ENCODE data around the gene KDM6A.

DNA sequence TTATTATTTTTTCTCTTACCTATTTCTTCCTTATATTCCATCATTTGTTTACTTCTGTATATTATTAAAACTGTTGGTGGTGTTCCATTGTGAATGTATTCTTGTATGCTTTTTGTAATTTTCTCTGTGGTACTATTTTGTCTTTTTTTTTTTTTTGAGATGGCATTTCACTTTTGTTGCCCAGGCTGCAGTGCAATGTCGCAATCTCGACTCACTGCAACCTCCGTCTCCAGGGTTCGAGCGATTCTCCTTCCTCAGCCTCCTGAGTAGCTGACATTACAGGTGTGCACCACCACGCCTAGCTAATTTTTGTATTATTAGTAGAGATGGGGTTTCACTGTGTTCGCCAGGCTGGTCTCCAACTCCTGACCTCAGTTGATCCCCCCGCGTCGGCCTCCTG is 8.6 kb downstream of the KDM6A start:
- TF ChIP-seq ETV6 (CRISPR knock-in tag; IDR thresholded peaks at IDR 0.05) = no peak
- TF ChIP-seq JUN (CRISPR knock-in tag; IDR thresholded peaks at IDR 0.05) = no peak
- TF ChIP-seq, protein P1, sequence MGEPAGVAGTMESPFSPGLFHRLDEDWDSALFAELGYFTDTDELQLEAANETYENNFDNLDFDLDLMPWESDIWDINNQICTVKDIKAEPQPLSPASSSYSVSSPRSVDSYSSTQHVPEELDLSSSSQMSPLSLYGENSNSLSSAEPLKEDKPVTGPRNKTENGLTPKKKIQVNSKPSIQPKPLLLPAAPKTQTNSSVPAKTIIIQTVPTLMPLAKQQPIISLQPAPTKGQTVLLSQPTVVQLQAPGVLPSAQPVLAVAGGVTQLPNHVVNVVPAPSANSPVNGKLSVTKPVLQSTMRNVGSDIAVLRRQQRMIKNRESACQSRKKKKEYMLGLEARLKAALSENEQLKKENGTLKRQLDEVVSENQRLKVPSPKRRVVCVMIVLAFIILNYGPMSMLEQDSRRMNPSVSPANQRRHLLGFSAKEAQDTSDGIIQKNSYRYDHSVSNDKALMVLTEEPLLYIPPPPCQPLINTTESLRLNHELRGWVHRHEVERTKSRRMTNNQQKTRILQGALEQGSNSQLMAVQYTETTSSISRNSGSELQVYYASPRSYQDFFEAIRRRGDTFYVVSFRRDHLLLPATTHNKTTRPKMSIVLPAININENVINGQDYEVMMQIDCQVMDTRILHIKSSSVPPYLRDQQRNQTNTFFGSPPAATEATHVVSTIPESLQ (CRISPR knock-in tag; IDR thresholded peaks at IDR 0.05) = no peak
- no peak for TF ChIP-seq EMX1 (CRISPR knock-in tag; IDR thresholded peaks at IDR 0.05)
- TF ChIP-seq, protein P2, sequence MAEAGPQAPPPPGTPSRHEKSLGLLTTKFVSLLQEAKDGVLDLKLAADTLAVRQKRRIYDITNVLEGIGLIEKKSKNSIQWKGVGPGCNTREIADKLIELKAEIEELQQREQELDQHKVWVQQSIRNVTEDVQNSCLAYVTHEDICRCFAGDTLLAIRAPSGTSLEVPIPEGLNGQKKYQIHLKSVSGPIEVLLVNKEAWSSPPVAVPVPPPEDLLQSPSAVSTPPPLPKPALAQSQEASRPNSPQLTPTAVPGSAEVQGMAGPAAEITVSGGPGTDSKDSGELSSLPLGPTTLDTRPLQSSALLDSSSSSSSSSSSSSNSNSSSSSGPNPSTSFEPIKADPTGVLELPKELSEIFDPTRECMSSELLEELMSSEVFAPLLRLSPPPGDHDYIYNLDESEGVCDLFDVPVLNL (CRISPR knock-in tag; IDR thresholded peaks at IDR 0.05; ENCODE audit: borderline replicate concordance, low read depth) = no peak
- TF ChIP-seq, protein P3, sequence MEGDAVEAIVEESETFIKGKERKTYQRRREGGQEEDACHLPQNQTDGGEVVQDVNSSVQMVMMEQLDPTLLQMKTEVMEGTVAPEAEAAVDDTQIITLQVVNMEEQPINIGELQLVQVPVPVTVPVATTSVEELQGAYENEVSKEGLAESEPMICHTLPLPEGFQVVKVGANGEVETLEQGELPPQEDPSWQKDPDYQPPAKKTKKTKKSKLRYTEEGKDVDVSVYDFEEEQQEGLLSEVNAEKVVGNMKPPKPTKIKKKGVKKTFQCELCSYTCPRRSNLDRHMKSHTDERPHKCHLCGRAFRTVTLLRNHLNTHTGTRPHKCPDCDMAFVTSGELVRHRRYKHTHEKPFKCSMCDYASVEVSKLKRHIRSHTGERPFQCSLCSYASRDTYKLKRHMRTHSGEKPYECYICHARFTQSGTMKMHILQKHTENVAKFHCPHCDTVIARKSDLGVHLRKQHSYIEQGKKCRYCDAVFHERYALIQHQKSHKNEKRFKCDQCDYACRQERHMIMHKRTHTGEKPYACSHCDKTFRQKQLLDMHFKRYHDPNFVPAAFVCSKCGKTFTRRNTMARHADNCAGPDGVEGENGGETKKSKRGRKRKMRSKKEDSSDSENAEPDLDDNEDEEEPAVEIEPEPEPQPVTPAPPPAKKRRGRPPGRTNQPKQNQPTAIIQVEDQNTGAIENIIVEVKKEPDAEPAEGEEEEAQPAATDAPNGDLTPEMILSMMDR (IDR thresholded peaks at IDR 0.05) = no peak
- no peak for TF ChIP-seq SP1 (CRISPR knock-in tag; conservative IDR thresholded peaks at IDR 0.05)
- no peak for TF ChIP-seq ZNF138 (CRISPR knock-in tag; conservative IDR thresholded peaks at IDR 0.05)
- TF ChIP-seq CREM (CRISPR knock-in tag; IDR thresholded peaks at IDR 0.05) = no peak
- TF ChIP-seq, protein P4, sequence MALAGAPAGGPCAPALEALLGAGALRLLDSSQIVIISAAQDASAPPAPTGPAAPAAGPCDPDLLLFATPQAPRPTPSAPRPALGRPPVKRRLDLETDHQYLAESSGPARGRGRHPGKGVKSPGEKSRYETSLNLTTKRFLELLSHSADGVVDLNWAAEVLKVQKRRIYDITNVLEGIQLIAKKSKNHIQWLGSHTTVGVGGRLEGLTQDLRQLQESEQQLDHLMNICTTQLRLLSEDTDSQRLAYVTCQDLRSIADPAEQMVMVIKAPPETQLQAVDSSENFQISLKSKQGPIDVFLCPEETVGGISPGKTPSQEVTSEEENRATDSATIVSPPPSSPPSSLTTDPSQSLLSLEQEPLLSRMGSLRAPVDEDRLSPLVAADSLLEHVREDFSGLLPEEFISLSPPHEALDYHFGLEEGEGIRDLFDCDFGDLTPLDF (CRISPR knock-in tag; IDR thresholded peaks at IDR 0.05) = no peak
- TF ChIP-seq, protein P5, sequence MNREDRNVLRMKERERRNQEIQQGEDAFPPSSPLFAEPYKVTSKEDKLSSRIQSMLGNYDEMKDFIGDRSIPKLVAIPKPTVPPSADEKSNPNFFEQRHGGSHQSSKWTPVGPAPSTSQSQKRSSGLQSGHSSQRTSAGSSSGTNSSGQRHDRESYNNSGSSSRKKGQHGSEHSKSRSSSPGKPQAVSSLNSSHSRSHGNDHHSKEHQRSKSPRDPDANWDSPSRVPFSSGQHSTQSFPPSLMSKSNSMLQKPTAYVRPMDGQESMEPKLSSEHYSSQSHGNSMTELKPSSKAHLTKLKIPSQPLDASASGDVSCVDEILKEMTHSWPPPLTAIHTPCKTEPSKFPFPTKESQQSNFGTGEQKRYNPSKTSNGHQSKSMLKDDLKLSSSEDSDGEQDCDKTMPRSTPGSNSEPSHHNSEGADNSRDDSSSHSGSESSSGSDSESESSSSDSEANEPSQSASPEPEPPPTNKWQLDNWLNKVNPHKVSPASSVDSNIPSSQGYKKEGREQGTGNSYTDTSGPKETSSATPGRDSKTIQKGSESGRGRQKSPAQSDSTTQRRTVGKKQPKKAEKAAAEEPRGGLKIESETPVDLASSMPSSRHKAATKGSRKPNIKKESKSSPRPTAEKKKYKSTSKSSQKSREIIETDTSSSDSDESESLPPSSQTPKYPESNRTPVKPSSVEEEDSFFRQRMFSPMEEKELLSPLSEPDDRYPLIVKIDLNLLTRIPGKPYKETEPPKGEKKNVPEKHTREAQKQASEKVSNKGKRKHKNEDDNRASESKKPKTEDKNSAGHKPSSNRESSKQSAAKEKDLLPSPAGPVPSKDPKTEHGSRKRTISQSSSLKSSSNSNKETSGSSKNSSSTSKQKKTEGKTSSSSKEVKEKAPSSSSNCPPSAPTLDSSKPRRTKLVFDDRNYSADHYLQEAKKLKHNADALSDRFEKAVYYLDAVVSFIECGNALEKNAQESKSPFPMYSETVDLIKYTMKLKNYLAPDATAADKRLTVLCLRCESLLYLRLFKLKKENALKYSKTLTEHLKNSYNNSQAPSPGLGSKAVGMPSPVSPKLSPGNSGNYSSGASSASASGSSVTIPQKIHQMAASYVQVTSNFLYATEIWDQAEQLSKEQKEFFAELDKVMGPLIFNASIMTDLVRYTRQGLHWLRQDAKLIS (CRISPR knock-in tag; IDR thresholded peaks at IDR 0.05; ENCODE audit: borderline replicate concordance) = no peak

Data from WTC11 (cell line).